H54 (cell line): ENCODE results near the gene CNTN4.
A peak's percentile ranks its signal among the peaks of the same experiment; 100 is the strongest.

Source experiments
- DNase-seq: peaks from one replicate; pipeline ENCODE4 v3.0.0; 2011; ENCODE audit warnings: low spot score, mixed read lengths; ENCODE audit not compliant: insufficient read length
- FAIRE-seq: peaks from 3 replicates; lab custom pipeline; 2011; peaks lifted over from hg19 to GRCh38; lab: Jason Lieb, UNC
- POLR2A ChIP-seq: IDR thresholded peaks from 2 replicates; pipeline ENCODE4 v1.6.1; 2011; ENCODE audit warnings: low read depth, mild to moderate bottlenecking, low read length

The CNTN4 gene

GRCh38 chr3:2677501-2677900 lies 578.8 kb downstream of the CNTN4 start:
- FAIRE-seq (no peak), DNase-seq (no peak)
- TF ChIP-seq POLR2A = no peak

DNA sequence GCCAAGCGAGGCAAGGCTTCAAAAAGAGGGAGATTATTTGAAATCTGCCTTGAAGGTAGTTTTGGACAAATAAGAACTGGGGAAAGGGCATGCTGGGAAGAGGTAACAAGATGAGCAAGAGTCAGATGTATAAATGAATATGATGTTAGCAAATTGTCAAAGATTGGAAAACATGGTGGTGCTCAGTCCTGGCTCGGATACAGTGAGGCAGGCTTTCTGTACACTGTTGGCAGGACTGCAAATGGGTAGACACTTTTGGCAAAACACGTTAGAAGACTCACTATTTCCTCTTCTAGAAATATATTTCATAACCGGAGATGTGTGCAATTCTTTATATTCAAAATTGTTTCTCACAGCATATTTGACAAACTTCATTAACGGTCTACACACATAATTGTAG lies 581.6 kb downstream of the CNTN4 start:
- FAIRE-seq (no peak), DNase-seq (no peak)
- no peak for TF ChIP-seq POLR2A

DNA sequence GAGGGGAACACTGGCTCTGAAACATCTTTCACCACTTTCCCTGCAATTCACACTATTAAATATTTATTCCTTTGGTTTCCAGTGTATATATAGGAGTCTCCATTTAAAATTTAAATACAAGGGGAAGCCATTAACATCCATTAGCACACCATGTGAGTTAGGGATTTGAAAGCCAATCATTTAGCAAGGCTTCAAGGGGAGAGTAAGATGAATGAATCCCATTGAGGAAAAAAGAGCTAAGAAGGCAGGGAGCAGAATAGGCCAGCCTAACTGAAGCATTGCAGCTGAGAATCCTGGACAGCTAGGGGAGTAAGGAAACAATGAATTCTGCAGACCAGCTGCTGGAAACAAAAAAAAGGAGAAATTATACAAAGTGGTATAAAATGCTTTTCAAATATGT lies 585.4 kb downstream of the CNTN4 start:
- FAIRE-seq (no peak), DNase-seq (no peak)
- TF ChIP-seq POLR2A = no peak

- no peak for FAIRE-seq
- DNase-seq = no peak
- no peak for TF ChIP-seq POLR2A
Observed at GRCh38 chr3:2686816-2687502, 588.3 kb downstream of the CNTN4 start.

DNA sequence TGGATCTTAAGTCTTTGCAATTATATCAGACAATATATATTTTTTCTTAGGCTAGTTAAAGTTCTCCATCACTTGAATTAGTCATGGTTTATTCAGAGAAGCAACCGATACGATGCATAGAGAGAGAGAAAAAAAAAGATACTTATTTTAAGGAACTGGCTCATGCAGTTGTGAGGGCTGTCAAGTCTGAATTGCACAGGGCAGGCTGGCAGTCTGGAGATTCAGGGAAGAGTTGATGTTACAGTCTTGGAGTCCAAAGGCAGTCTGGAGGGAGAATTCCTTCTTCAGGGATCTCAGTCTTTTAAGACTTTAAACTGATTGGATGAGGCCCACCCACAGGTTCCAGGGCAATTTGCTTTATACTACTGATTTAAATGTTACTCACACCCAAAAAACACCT lies 598.9 kb downstream of the CNTN4 start:
- FAIRE-seq = no peak

DNA sequence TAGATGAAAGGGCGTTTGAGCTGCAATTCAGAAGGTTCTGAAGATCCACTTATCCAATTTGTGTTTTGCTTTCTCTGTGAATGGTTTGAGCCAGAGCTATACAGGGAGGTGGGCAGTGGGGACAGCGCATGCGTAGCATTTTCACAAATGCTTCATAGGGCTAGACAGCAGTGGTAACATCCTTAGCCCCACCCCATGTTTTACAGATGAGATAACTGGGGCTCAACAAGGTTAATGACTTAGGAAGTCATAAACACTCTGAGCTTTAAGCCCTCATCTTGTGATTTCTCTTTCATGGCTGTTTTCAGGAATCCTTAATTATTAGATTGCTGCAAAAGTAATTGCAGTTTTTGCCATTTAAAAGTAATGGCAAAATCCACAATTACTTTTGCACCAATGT lies 602.8 kb downstream of the CNTN4 start:
- no peak for FAIRE-seq
- DNase-seq = no peak
- TF ChIP-seq POLR2A = no peak

More for the DNA sequence above, 598.9 kb downstream of the CNTN4 start:
- no peak for DNase-seq
- TF ChIP-seq POLR2A = no peak

DNA sequence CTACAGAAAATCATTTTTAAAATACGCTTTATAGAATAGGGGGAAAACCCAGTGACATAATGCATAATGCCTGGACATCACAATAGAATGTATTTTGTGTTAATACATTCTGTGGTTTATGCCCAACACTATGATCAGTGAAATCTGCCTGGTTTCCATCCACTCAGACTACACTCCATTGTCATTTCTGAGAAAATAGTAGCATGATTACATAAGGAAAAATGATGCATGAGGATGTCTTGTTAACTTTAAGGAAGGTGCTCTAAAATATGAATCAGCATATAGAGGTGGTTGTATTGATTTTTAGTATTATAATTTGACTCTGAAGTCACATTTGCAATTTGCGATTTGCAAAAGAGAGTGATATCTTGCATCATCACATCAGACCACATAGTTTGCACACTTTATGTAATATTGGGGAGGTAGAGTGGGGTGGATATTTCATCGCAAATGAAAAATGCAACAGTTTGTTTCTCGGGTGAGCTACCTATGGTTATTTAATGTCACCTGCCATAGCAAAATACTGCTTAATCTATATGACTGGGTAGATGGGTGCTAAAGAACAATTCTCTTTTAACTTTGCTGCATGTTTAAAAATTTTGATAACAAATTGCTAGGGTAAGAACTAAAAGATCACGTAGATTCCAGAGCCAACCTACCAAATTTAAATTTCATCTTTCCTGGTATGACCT lies 607.6 kb downstream of the CNTN4 start:
- no peak for TF ChIP-seq POLR2A
- FAIRE-seq = no peak

DNA sequence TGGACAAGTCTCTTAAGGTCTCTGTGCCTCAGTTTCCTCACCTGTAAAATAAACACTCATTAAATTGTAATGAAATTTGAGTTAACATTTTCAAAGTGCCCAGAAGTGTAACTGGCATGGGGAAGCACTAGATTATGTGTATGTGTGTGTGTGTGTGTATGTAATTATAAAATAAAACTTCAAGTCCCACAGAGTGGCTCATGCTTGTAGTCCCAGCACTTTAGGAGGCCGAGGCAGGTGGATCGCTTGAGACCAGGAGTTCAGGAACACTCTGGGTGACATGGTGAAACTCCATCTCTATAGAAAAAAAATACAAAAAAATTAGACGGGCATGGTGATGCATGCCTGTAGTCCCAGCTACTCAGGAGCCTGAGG lies 608.2 kb downstream of the CNTN4 start:
- no peak for TF ChIP-seq POLR2A
- DNase-seq (no peak), FAIRE-seq (no peak)

More for the DNA sequence above, 607.6 kb downstream of the CNTN4 start:
- no peak for DNase-seq

GRCh38 chr3:2711081-2711480 lies 612.4 kb downstream of the CNTN4 start:
- TF ChIP-seq POLR2A = no peak
- DNase-seq (no peak), FAIRE-seq (no peak)

DNA sequence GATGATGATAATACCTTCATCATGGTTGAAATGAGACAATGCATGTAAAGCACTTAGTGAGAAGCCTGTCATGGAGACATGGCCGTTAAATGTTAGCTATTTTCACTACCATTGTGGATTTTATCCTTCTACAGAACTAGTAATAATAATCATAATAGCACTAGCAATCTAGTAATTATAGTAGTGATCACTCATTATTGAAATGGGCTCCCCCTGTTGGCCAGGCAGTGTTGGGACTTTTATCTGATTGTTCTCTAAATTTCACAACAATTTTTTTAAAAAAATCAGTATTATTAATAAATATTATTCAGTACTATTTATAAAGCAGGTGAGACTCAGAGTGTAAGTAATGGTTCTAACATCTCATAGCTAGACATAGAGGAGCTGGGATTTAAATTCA lies 615.3 kb downstream of the CNTN4 start:
- DNase-seq = peak; percentile 1

DNA sequence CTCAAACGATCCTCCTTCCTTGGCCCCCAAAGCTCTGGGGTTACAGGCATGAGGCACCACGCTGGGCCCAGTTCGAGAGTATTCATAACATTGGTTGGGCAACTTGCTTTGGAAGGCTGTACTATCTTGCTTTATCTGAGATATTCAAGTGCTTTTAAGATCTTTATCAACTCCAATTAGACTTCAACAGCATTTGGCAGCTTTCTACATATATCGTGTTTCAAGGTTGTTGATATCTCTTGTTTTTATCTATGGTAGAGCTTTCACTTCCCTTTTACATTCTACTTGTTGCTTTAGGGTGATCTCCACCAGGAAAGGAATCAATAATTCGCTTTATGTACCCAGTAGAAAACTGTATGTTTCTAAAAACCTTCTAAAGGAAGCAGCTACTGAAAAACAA lies 616.2 kb downstream of the CNTN4 start:
- DNase-seq (no peak), FAIRE-seq (no peak)

More for the DNA sequence above, 615.3 kb downstream of the CNTN4 start:
- no peak for FAIRE-seq
- TF ChIP-seq POLR2A = no peak

DNA sequence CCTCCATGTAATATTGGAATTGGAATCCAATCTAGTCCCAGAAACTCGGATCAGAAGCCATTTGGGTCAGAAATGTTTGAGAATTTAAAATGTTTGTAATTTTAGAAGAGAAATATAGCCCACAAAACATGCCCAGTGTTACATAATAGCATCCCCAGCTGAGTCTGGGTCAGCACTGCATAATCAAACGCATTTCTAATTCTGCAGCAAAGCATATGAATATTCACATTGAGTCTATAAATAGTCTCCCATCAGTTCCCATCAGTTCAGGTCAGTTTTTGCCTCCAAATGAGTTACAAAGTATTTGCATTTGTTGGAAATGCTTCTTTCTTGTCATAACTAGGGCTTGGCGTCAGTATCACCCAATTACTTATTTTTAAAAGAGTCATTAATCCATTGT lies 628.4 kb downstream of the CNTN4 start:
- FAIRE-seq (no peak), DNase-seq (no peak)
- no peak for TF ChIP-seq POLR2A

More for the DNA sequence above, 616.2 kb downstream of the CNTN4 start:
- no peak for TF ChIP-seq POLR2A

- no peak for FAIRE-seq
- DNase-seq = no peak
- no peak for TF ChIP-seq POLR2A
Observed at GRCh38 chr3:2727610-2728318, 629.1 kb downstream of the CNTN4 start.

- FAIRE-seq (no peak), DNase-seq (no peak)
- no peak for TF ChIP-seq POLR2A
Observed at GRCh38 chr3:2731843-2732242, 633.2 kb downstream of the CNTN4 start.
